AG09319 (cell line): ENCODE measurements around the gene BSCL2.
"Not testable (repeated sequence)": the region's sequence is repeated elsewhere in the genome, so short reads cannot be mapped to it uniquely, and the experiment has no call there.

Experiments
- DNase-seq: peaks from one replicate; pipeline ENCODE4 v3.0.0-alpha.2; 2010; ENCODE audit warnings: low read depth; ENCODE audit errors: extremely low read depth
- TF ChIP-seq, protein P1 (sequence below): IDR thresholded peaks from 2 replicates; pipeline ENCODE4 v1.5.1; 2011; ENCODE audit warnings: low read depth, mild to moderate bottlenecking, inconsistent platforms, low read length, moderate library complexity

The BSCL2 gene

DNA sequence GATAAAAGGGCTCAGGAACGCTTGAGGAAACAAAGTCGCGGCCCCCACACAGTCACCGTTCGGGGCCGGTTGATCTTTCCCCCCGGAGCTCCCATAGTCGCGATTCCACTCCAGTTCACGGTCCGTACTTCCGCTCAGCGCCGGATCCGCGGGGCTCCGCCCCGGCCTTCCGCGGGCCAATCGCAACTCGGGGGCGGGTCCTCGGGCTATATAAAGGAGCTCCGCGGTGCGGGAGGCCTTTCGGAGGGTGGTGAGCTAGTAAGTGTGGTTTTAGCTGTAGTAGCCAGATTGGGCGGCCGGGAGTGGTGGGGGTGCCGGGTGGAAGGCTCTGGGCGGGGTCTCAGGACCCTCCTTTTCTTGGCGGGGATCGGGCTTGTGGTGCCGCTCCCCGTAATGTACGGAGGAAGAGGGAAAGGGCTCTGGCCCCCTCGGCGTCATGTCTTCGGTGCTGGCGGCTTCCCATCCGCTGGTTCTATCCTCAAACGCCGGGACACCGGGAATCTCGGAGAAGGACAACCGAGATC is 42.1 kb downstream of the BSCL2 start, which contains the start of the genes C11orf98 and CSKMT:
C11orf98 (minus strand) TSS at position 136 of the 524 bp plus-strand sequence; CDS start at position 95, 41 bp downstream.
CSKMT (plus strand) TSS at position 238 of the 524 bp plus-strand sequence. CDS start 568 bp downstream, outside the sequence.
- peak; percentile 85 for DNase-seq
- TF ChIP-seq, protein P1, sequence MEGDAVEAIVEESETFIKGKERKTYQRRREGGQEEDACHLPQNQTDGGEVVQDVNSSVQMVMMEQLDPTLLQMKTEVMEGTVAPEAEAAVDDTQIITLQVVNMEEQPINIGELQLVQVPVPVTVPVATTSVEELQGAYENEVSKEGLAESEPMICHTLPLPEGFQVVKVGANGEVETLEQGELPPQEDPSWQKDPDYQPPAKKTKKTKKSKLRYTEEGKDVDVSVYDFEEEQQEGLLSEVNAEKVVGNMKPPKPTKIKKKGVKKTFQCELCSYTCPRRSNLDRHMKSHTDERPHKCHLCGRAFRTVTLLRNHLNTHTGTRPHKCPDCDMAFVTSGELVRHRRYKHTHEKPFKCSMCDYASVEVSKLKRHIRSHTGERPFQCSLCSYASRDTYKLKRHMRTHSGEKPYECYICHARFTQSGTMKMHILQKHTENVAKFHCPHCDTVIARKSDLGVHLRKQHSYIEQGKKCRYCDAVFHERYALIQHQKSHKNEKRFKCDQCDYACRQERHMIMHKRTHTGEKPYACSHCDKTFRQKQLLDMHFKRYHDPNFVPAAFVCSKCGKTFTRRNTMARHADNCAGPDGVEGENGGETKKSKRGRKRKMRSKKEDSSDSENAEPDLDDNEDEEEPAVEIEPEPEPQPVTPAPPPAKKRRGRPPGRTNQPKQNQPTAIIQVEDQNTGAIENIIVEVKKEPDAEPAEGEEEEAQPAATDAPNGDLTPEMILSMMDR = no peak

DNA sequence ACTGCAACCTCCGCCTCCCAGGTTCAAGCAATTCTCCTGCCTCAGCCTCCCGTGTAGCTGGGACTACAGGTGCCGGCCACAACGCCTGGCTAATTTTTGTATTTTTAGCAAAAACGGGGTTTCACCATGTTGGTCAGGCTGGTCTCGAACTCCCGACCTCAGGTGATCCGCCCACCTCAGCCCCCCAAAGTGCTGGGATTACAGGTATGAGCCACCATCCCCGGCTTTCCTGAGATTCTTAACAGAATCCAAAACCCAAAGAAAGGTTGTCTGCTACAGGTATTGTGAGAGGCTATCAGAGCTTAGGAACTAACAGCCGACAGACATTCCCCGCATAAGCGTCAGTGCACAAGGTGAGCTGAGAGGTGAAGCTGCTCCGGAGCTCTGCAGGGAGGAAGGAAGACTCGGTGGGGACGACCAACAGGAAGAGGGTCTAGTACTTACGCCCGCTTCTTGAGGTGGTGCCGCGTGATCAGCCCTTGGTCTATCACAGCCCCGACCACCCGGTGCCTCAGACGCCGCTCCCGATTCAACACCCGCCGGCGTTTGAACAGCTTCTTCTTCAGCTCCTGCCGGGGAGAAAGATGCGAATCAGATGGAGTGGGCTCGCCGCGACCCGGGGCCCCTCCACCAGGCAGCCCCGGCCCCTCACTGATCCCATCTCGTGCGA is 42.7 kb downstream of the BSCL2 start:
- no peak for DNase-seq
- TF ChIP-seq, protein P1 = no peak

DNA sequence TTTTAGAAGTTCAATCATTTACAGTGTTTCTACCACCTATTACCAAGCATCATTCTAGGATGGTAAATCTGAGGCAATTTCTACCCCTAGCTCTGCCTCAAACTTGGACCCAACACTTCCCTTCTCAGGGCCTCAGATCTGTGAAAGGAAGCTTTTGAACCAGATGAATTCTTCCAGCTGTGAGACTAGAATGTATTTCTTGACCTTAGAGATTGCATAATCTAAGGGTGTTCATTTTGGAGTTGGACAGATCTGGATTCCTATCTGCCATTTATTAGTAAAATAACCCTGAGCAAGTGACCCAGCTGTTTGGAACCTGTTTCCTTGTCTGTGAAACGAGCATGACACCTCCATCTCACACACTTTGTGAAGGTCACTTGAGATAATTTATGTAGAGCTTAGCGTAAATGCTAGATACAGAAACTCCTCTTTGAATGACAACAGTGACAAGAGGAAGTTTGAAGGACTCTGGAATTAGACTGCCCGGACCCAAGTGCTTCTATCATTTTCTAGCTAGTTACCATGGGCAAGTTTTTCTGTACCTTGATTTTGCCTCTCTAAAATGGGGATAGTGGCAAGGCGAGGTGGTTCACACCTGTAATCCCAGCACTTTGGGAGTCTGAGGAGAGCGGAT is 50.3 kb downstream of the BSCL2 start:
- TF ChIP-seq, protein P1 = no peak
- no peak for DNase-seq

DNA sequence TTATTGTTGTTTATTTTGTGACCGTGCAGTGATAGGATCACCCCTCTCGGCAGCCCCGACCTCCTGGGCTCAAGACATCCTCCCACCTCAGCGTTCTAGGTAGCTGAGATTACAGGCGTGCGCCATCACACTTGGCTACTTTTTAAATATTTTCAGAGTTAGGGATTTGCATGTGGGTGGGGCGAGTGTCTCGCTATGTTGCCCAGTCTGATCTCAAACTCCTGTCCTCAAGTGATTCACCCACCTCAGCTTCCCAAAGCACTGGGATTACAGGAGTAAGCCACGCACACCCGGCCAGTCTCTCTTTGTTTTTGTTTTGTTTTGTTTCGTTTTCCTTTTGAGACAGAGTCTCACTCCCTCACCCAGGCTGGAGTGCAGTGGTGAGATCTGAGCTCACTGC is 52.9 kb downstream of the BSCL2 start:
- TF ChIP-seq, protein P1 = no peak
- no peak for DNase-seq

DNA sequence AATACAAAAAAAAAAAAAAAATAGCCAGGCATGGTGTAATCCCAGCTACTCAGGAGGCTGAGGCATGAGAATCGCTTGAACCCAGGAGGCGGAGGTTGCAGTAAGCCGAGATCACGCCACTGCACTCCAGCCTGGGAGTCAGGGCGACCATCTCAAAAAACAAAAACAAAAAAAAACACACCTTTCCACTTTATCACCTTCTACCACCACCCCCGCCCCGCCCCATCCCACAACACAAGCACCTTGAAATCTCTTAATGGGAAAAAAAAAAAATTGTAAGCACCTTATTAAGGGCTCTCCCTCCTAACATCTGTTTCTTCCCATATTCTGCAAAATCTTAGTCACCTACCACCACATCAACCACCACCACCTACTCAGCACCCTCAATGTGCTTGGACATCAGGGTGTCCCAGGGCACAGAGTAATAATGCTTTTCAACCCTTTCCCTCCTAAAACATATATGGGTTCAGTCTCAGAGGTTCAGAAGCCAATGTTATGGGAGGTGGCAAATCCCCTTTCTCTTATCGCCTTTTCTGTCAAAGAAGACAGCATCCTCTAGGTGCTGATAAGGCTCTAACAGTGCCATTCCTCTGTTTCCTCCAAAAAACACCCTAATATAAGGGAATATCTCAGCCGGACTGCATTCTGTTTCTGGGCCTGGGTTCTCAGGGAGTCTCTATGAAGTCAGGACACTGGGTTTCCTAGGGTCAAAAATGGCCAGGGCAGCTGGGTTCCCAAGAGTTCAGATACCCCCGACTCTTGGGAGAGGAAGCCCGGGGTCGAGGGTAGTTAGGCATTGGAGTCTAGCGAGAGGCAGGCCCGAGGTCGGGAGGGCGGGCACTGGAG is 54.8 kb downstream of the BSCL2 start:
- no peak for DNase-seq

DNA sequence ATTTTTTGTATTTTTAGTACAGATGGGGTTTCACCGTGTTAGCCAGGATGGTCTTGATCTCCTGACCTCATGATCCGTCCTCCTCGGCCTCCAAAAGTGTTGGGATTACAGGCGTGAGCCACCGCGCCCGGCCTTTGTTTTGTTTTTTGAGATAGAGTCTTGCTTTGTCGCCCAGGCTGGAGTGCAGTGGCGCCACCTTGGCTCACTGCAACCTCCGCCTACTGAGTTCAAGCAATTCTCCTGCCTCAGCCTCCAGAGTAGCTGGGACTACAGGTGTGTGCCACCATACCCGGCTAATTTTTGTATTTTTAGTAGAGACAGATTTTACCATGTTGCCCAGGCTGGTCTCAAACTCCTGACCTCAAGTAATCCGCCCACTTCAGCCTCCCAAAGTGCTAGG is 56.9 kb downstream of the BSCL2 start:
- DNase-seq = not testable (repeated sequence)

More for the DNA sequence above, 54.8 kb downstream of the BSCL2 start:
- TF ChIP-seq, protein P1 = no peak

DNA sequence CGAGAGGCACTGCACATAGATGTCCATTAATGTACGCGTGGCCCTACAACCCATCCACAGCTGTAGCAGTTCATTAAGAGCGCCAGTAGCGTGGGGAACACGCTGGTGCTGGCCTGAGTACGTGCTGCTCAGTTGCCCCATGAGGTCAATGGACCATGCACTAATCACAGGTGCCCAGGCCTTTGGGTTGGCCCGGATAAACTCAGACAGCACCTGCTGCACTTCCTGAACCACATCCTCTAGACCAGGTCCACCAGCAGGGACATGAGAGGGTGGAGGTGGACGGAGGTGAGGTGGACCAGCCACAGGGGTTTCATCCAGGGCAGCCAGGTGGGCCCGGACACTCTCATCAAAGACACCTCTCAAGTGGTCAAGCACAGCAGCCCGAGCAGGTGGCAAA is 57.7 kb downstream of the BSCL2 start:
- TF ChIP-seq, protein P1 = no peak
- no peak for DNase-seq
